A549 treated with CORT108297 at 1 μM for 4 hours (cell line): ENCODE data around the gene PACRG. TPM values are rescaled to one million over a fixed set of nuclear protein-coding genes. Genes with fewer than 3 reads are reported as not detected.

ENCODE experiments used
- total RNA-seq: library from RNA; stranded (reverse); fragments of 200-300 nt; extraction: Qiagen RNA extraction; gene quantifications from 5 replicates; pipeline ENCODE4 v1.2.3, GENCODE V29; 2022

Gene PACRG
- total RNA-seq = 0.12 TPM in 1 of 5 replicates, not detected in the others

GRCh38 chr6:162727322-162728182, at the start of gene PACRG, which contains the start of gene PRKN:
PACRG (plus strand) TSS chr6:162727974.
PRKN (minus strand) TSS chr6:162727766.

Other genes starting within 250 kb of the PACRG start
- gene PRKN, start 208 bp upstream of the PACRG start, total RNA-seq = 0.02 to 0.47 TPM (median 0.12 TPM) in 4 of 5 replicates, not detected in the other